Measurements from ENCODE around the gene PURB. TPM values are rescaled to one million over a fixed set of nuclear protein-coding genes. Genes with fewer than 3 reads are reported as not detected.
A peak's percentile ranks its signal among the peaks of the same experiment; 100 is the strongest.

PURB gene
- total and polyA plus RNA-seq, 9 of the 15 experiments (the other 6 are each of a cell fraction or from before 2014, with no cell fraction given), result 1.6 to 14.1 (median 8.8) TPM

- no peak for TF ChIP-seq RREB1 (CRISPR knock-in tag; IDR thresholded peaks at IDR 0.05)
- TF ChIP-seq KLF1 (tag; IDR thresholded peaks at IDR 0.05), result no peak; the same call in 1 of the 2 replicates
- TF ChIP-seq ZNF830 (CRISPR knock-in tag; IDR thresholded peaks at IDR 0.05), result no peak
- no peak for TF ChIP-seq USF1 (CRISPR knock-in tag; IDR thresholded peaks at IDR 0.05)
- TF ChIP-seq CREBBP (IDR thresholded peaks at IDR 0.05; ENCODE audit: low read depth, low read length), result no peak
- TF ChIP-seq E2F8 (IDR thresholded peaks at IDR 0.05; ENCODE audit: low read depth, partially characterized antibody), result peak; percentile 56
- no peak for TF ChIP-seq LARP7 (IDR thresholded peaks at IDR 0.05)
- peak; percentile 89 for TF ChIP-seq CEBPG (CRISPR knock-in tag; IDR thresholded peaks at IDR 0.05)
- TF ChIP-seq CEBPG (tag; conservative IDR thresholded peaks at IDR 0.05 in 1 of 2, IDR thresholded peaks at IDR 0.05 in 1 of 2), result peak; percentile 96 to 97
- peak; percentile 85; the same call in 1 of the 2 replicates for TF ChIP-seq CC2D1A (IDR thresholded peaks at IDR 0.05)
- TF ChIP-seq MAFG (tag; conservative IDR thresholded peaks at IDR 0.05), result no peak
- no peak for TF ChIP-seq RERE (CRISPR knock-in tag; IDR thresholded peaks at IDR 0.05; ENCODE audit: borderline replicate concordance)
- TF ChIP-seq ZBED1 (IDR thresholded peaks at IDR 0.05), result 0 out of 2 replicates have a peak, but pooled peaks have one; percentile 33
These were observed 37.8 kb downstream of the PURB start (continued) for GRCh38 chr7:44847509-44847919.

All from K562 (cell line).